Testis (tissue), 3 donors: Measurements from ENCODE around the gene SND1. TPM values are rescaled to one million over a fixed set of nuclear protein-coding genes. Genes with fewer than 3 reads are reported as not detected.

Experiments
- DNase-seq: peaks from one replicate; pipeline ENCODE4 v3.0.0-alpha.2; 2019
- H3K27ac ChIP-seq, 2 donors: fragments of 200-600 bp; sonication (generic); one replicate each; pipeline ENCODE4 v1.5.1; 2019
- H3K27me3 ChIP-seq: fragments of 200-600 bp; sonication (generic); one replicate; pipeline ENCODE4 v1.5.1; 2019
- H3K36me3 ChIP-seq: fragments of 200-600 bp; sonication (generic); one replicate; pipeline ENCODE4 v1.5.1; 2017; ENCODE audit warnings: low read depth; ENCODE audit errors: missing control alignments
- H3K4me1 ChIP-seq: fragments of 200-600 bp; sonication (generic); one replicate; pipeline ENCODE4 v1.5.1; 2019
- H3K4me3 ChIP-seq, 2 donors: fragments of 200-600 bp; sonication (generic); one replicate each; pipeline ENCODE4 v1.5.1; 2017 to 2019
- H3K9me3 ChIP-seq: fragments of 200-600 bp; sonication (generic); one replicate; pipeline ENCODE4 v1.5.1; 2017
- POLR2A ChIP-seq: fragments of 450-650 bp; IDR thresholded peaks from one replicate; pipeline ENCODE4 v1.6.1; 2017; ENCODE audit warnings: antibody characterized with exemption, mild to moderate bottlenecking, moderate library complexity
- WGBS, 2 donors: methylation state at CpG; one replicate each; pipeline ENCODE4 v1.1.5; 2018; 5-methylcytosine and 5-hydroxymethylcytosine counted together
- intact Hi-C: fragments of 100-400 bp; cut with DNase I; formaldehyde crosslinking; loops from one replicate; pipeline ENCODE4 v1.15.1; 2023; ENCODE audit warnings: low total_unique reads
- polyA plus RNA-seq: library from polyadenylated mRNA; stranded (reverse); fragments of 350-450 nt; fragmentation: Illumina TruSeq; extraction: RNeasy Lipid Tissue Mini Kit (QIAGEN cat#74804); gene quantifications from one replicate; pipeline ENCODE4 v1.2.3, GENCODE V29; 2014; ENCODE audit warnings: low read depth, low replicate concordance; ENCODE audit not compliant: insufficient read depth
- total RNA-seq, 2 donors: library from RNA; depleted of rRNA; stranded (reverse); fragments of >200 nt; gene quantifications; one replicate each; pipeline ENCODE4 v1.2.3, GENCODE V29; 2016
- TF ChIP-seq, protein P1 (sequence below), 3 experiments: fragments of 450-650 bp in 2 of 3; fragments of 200-600 bp in 1 of 3; sonication (generic) in 1 of 3; IDR thresholded peaks; one replicate each; pipeline ENCODE4 v1.5.1; 2016 to 2019; ENCODE audit warnings: antibody characterized with exemption in 3 of 3, mild to moderate bottlenecking in 2 of 3, moderate library complexity in 1 of 3

SND1 gene
- total and polyA plus RNA-seq, 3 donors from 2014 or later = 132 to 207 (median 179) TPM

DNA sequence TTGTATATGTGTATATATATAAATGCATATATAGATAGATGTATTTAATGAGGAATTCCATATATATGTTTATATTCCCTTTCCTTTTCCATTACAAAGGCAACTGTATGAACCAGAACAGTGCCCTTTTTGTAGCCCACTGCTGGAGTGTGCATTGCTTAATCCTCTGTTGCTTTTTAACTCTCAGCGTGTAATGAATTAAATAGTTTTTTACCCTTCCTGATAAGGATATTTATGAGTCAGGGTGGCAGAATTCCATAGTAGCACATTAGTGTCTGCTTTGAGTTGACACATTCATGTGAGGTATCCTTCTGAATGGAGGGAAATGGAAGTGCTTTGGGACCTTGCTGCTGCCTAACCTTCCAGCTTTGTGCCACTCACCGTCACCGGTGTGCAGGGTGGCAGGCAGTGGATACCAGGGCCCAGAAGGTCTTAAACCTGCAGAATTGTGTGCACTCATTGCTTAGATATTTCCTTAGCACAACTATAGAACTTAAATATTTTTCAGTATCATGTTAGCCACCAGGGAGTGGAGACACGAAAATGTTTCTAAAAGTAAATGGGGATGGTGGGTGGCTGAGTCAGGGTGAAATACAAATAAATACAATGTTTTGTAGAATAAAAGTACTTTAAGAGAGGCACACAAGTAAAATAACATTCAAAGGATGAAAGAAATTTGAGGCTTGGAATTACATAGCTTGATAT is 117.9 kb downstream of the SND1 start:
- WGBS, 2 donors = 69 to 79% methylated on average over 4 of the region's 4 CpGs
- Histone ChIP-seq H3K9me3 (no peaks in the 10 kb centered on the region), H3K4me1 (no peaks in the 10 kb centered on the region), H3K27ac (no peak overlapping the region), H3K4me3 (no peak overlapping the region), H3K36me3 (no peaks in the 10 kb centered on the region), H3K27me3 (no peaks in the 10 kb centered on the region)
- no peak for DNase-seq
- intact Hi-C loops = no loop called here
- no peak for TF ChIP-seq POLR2A
- TF ChIP-seq, protein P1, sequence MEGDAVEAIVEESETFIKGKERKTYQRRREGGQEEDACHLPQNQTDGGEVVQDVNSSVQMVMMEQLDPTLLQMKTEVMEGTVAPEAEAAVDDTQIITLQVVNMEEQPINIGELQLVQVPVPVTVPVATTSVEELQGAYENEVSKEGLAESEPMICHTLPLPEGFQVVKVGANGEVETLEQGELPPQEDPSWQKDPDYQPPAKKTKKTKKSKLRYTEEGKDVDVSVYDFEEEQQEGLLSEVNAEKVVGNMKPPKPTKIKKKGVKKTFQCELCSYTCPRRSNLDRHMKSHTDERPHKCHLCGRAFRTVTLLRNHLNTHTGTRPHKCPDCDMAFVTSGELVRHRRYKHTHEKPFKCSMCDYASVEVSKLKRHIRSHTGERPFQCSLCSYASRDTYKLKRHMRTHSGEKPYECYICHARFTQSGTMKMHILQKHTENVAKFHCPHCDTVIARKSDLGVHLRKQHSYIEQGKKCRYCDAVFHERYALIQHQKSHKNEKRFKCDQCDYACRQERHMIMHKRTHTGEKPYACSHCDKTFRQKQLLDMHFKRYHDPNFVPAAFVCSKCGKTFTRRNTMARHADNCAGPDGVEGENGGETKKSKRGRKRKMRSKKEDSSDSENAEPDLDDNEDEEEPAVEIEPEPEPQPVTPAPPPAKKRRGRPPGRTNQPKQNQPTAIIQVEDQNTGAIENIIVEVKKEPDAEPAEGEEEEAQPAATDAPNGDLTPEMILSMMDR (IDR thresholded peaks at IDR 0.05) = no peak

DNA sequence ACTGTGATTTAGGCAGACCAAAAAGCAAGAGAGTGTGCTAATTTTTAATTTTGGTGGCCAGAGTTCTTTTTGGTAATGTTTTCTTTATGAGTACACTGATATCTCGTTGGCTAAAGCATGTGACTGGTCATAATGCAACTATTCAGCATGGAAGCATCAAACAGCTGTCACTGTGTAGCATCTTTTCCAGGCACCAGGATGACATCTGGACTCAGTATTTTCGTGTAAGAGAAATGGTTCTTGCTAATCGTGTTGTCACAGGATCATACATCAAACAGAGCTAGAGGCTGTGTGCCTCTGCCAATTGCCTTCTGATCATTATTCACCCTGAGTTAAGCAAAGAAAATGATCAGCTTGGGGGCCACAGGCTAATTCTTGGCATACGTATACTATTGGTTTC is 118.9 kb downstream of the SND1 start:
- WGBS, 2 donors = 55 to 61% methylated on average over 4 of the region's 4 CpGs
- Histone ChIP-seq H3K9me3 (no peaks in the 10 kb centered on the region), H3K36me3 (no peaks in the 10 kb centered on the region), H3K4me1 (no peaks in the 10 kb centered on the region), H3K27ac (no peak overlapping the region), H3K4me3 (no peak overlapping the region), H3K27me3 (no peaks in the 10 kb centered on the region)
- no peak for TF ChIP-seq POLR2A
- TF ChIP-seq, protein P1 (IDR thresholded peaks at IDR 0.05) = no peak
- intact Hi-C loops = no loop called here
- DNase-seq = no peak

DNA sequence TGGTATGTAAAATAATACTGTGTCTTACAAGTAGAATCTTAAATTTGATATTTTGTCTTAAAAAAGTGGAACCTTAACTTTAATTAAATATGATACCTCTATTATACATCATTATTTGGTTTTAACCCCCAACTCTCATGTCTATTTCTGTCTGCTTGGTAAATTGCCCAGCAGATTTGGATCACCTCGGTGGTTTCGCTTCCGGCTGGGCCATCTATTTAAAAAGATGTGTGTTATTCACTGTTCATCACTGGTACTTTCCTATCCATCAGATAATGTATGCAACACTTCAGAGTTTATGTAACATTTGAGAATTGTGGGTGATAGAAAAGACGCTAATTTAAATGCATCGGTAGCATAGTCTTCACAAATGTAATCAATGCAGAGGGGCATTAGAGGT is 119.7 kb downstream of the SND1 start:
- H3K27me3 ChIP-seq = no peaks in the 10 kb centered on the region
- H3K36me3 ChIP-seq = no peaks in the 10 kb centered on the region
- 81 to 97% methylated on average over 5 of the region's 5 CpGs for WGBS, 2 donors
- H3K9me3 ChIP-seq = no peaks in the 10 kb centered on the region
- H3K4me3 ChIP-seq = no peak overlapping the region
- H3K4me1 ChIP-seq = no peaks in the 10 kb centered on the region
- DNase-seq = no peak
- intact Hi-C loops = no loop called here
- no peak overlapping the region for H3K27ac ChIP-seq
- TF ChIP-seq, protein P1 (IDR thresholded peaks at IDR 0.05) = no peak
- no peak for TF ChIP-seq POLR2A

DNA sequence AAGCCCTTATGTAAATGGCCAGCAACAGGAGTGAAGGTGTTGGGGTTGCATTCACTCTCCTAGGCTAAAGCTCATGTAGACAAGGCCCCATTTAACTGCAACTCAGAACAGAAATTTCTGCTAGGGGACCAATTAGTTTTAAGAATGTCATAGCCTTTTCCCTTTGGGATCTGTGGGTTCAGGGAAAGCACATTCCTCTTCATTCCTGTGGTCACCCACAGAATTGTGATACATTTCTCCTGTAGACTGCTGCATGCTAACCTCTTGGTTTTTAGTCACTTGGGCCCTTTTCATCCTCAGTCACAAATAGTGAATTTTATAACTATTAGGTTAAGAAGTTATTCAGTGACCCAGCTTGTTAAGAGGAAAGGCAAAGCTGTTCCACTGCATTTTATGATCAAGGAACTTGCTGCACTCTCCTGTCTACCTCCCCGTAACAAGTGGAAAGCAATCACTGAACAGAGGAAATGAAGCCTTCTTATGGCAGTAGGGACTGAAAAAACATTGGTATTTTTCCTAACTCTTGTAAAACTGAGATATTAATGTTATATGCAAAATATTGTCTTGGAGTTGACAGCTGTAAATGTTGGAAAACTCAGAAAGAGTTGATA is 124.9 kb downstream of the SND1 start:
- no peak for DNase-seq
- intact Hi-C loops = no loop called here
- 77 to 88% methylated on average over 1 of the region's 1 CpG for WGBS, 2 donors
- no peaks in the 10 kb centered on the region for H3K36me3 ChIP-seq
- H3K27ac ChIP-seq = no peak overlapping the region
- no peaks in the 10 kb centered on the region for H3K4me1 ChIP-seq
- no peaks in the 10 kb centered on the region for H3K9me3 ChIP-seq
- no peaks in the 10 kb centered on the region for H3K27me3 ChIP-seq
- no peak overlapping the region for H3K4me3 ChIP-seq
- TF ChIP-seq, protein P1 (IDR thresholded peaks at IDR 0.05) = no peak
- no peak for TF ChIP-seq POLR2A

DNA sequence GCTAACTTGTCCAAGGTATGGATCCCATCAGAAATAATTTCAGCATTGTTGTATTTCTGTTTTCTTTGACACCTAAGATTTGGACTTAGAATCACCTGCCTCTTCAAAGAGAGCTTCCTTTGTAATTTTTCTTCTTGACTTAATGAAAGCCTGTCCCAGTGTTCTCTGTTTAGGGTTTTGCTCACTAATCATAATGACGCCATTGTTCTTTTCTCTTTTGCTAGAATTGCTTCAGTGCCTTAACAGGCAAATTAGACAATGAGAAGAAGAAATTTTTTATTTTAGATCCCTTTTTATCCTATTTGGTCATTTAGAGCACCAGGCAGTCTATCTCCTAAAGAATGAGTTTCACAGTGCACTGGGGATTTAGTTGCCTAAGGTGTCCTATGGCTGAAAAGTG is 128.5 kb downstream of the SND1 start:
- H3K4me1 ChIP-seq = peaks cover 5% of the 10 kb centered on the region

More for the DNA sequence above, 128.5 kb downstream of the SND1 start:
- intact Hi-C loops = no loop called here
- 79 to 86% methylated on average over 1 of the region's 1 CpG for WGBS, 2 donors
- Histone ChIP-seq H3K36me3 (no peaks in the 10 kb centered on the region), H3K9me3 (no peaks in the 10 kb centered on the region), H3K27ac (no peak overlapping the region), H3K27me3 (no peaks in the 10 kb centered on the region), H3K4me3 (no peak overlapping the region)
- no peak for TF ChIP-seq POLR2A
- TF ChIP-seq, protein P1 (IDR thresholded peaks at IDR 0.05) = no peak
- DNase-seq = no peak
